ENCODE results near the gene PRMT1.

DNA sequence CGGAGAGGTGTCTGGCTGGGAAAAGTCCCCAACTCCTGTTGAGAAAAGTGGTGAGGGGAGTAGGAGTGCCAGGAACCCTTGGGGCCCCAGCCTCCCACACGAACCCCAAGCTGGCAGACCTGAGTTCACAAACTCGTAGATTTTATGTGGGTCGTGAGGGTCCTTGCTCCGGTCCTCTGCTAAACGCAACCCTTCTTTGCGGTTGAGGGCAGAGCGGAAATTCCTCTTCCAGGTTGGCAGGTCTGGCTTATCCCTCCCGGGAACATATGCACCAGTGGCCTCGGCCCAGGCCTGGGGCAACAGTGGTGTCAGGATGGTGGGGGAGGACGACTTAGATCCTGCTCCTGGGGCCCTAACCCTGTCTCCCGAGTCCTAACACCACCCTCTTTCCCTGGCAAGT is 13.8 kb upstream of the PRMT1 start:
- TF ChIP-seq, protein P1, sequence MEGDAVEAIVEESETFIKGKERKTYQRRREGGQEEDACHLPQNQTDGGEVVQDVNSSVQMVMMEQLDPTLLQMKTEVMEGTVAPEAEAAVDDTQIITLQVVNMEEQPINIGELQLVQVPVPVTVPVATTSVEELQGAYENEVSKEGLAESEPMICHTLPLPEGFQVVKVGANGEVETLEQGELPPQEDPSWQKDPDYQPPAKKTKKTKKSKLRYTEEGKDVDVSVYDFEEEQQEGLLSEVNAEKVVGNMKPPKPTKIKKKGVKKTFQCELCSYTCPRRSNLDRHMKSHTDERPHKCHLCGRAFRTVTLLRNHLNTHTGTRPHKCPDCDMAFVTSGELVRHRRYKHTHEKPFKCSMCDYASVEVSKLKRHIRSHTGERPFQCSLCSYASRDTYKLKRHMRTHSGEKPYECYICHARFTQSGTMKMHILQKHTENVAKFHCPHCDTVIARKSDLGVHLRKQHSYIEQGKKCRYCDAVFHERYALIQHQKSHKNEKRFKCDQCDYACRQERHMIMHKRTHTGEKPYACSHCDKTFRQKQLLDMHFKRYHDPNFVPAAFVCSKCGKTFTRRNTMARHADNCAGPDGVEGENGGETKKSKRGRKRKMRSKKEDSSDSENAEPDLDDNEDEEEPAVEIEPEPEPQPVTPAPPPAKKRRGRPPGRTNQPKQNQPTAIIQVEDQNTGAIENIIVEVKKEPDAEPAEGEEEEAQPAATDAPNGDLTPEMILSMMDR (IDR thresholded peaks at IDR 0.05; ENCODE audit: insufficient read depth, low read depth, low read length), result no peak
- TF ChIP-seq EZH2 (IDR thresholded peaks at IDR 0.05; ENCODE audit: insufficient read depth, low read length), result no peak

Measured in astrocyte (in vitro differentiated cells and primary cell).